ENCODE data around the gene TMED1.

TMED1 gene

DNA sequence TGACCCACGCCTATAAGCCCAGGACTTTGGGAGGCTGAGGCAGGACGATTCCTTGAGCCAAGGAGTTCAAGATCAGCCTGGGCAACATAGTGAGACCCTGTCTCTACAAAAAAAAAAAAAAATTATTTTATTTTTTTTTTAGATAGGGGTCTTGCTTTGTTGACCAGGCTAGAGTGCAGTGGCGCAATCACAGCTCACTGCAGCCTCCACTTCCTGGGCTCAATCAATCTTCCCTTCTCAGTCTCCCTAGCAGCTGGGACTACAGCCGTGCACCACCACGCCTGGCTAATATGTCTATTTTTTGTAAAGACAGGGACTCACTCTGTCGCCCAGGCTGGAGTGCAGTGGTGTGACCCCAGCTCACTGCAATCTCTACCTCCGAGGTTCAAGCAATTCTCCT lies 16.9 kb upstream of the TMED1 start:
- TF ChIP-seq TEAD4 (IDR thresholded peaks at IDR 0.05) = no peak
- TF ChIP-seq, protein P1, sequence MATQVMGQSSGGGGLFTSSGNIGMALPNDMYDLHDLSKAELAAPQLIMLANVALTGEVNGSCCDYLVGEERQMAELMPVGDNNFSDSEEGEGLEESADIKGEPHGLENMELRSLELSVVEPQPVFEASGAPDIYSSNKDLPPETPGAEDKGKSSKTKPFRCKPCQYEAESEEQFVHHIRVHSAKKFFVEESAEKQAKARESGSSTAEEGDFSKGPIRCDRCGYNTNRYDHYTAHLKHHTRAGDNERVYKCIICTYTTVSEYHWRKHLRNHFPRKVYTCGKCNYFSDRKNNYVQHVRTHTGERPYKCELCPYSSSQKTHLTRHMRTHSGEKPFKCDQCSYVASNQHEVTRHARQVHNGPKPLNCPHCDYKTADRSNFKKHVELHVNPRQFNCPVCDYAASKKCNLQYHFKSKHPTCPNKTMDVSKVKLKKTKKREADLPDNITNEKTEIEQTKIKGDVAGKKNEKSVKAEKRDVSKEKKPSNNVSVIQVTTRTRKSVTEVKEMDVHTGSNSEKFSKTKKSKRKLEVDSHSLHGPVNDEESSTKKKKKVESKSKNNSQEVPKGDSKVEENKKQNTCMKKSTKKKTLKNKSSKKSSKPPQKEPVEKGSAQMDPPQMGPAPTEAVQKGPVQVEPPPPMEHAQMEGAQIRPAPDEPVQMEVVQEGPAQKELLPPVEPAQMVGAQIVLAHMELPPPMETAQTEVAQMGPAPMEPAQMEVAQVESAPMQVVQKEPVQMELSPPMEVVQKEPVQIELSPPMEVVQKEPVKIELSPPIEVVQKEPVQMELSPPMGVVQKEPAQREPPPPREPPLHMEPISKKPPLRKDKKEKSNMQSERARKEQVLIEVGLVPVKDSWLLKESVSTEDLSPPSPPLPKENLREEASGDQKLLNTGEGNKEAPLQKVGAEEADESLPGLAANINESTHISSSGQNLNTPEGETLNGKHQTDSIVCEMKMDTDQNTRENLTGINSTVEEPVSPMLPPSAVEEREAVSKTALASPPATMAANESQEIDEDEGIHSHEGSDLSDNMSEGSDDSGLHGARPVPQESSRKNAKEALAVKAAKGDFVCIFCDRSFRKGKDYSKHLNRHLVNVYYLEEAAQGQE (IDR thresholded peaks at IDR 0.05; ENCODE audit: low read depth) = no peak
- no peak for TF ChIP-seq YY1 (IDR thresholded peaks at IDR 0.05; ENCODE audit: low read depth)
- TF ChIP-seq EP300 (IDR thresholded peaks at IDR 0.05; ENCODE audit: borderline replicate concordance) = no peak
- TF ChIP-seq NFIC (IDR thresholded peaks at IDR 0.05) = no peak
- TF ChIP-seq ZBTB7A (IDR thresholded peaks at IDR 0.05; ENCODE audit: low read depth) = no peak
- TF ChIP-seq, protein P2, sequence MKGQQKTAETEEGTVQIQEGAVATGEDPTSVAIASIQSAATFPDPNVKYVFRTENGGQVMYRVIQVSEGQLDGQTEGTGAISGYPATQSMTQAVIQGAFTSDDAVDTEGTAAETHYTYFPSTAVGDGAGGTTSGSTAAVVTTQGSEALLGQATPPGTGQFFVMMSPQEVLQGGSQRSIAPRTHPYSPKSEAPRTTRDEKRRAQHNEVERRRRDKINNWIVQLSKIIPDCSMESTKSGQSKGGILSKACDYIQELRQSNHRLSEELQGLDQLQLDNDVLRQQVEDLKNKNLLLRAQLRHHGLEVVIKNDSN (IDR thresholded peaks at IDR 0.05) = no peak
- no peak for TF ChIP-seq FOXM1 (IDR thresholded peaks at IDR 0.05; ENCODE audit: borderline replicate concordance, low read depth)
- TF ChIP-seq TCF12 (IDR thresholded peaks at IDR 0.05; ENCODE audit: low read depth) = no peak
- TF ChIP-seq, protein P3, sequence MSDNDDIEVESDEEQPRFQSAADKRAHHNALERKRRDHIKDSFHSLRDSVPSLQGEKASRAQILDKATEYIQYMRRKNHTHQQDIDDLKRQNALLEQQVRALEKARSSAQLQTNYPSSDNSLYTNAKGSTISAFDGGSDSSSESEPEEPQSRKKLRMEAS (IDR thresholded peaks at IDR 0.05) = no peak
- TF ChIP-seq CEBPB (IDR thresholded peaks at IDR 0.05) = no peak

DNA sequence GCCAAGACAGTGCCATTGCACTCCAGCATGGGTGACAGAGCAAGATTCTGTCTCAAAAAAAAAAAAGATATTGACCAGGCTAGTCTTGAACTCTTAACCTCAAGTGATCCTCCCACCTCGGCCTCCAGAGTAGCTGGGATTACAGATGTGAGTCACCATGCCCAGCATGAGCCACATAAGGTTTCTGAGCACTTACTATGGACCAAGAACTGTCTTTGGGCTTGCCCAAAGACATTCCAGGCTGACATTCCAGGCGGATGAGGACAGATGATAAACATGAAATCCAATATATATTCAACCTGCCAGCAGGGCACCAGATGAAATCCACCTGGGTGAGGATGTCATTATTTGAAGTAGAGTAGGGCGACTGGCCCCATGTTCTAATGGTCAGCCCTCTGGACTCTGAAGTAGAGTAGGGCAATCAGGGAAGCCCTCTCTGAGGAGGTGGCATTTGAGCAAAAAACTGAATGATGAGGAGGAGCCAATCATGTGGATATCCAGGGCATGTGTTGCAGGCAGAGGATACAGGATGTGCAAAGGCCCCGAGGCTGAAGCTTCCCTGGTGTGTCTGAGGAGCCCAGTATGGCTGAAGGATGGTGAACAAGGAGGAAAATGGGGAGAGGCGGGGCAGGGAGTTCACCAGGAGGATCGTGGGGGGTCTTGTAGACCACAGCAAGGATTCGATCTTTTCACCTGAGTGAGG lies 16.2 kb upstream of the TMED1 start:
- TF ChIP-seq TEAD4 (IDR thresholded peaks at IDR 0.05) = peak; percentile 70
- TF ChIP-seq, protein P1 (IDR thresholded peaks at IDR 0.05; ENCODE audit: low read depth) = no peak

DNA sequence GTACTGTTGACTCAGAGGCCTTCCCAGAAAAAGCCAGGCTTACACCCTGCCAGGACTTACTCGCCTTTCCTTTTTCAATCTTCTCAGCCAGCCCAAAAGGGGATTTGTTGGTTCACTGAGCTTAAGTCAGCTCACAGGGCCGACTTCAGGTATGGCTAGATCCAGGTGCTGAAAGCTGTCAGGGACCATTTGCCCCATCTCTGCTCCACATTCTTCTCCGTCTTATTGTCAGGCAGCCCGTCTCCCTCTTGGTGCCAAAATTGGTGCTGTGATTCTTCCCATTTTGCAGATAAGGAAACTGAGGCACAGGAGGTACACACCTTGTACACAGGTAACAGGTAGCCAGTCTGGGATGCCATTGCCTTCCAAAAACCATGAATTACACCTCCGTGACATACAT lies 14.6 kb upstream of the TMED1 start:
- TF ChIP-seq TAF1 (IDR thresholded peaks at IDR 0.05; ENCODE audit: low read depth) = no peak
- no peak for TF ChIP-seq EGR1 (IDR thresholded peaks at IDR 0.05)
- no peak for TF ChIP-seq YY1 (IDR thresholded peaks at IDR 0.05; ENCODE audit: low read depth)
- TF ChIP-seq, protein P1 (IDR thresholded peaks at IDR 0.05; ENCODE audit: low read depth) = no peak
- no peak for TF ChIP-seq EP300 (IDR thresholded peaks at IDR 0.05; ENCODE audit: borderline replicate concordance)
- TF ChIP-seq CREB1 (IDR thresholded peaks at IDR 0.05; ENCODE audit: low read depth) = no peak
- TF ChIP-seq ZBTB7A (IDR thresholded peaks at IDR 0.05; ENCODE audit: low read depth) = no peak
- TF ChIP-seq, protein P2 (IDR thresholded peaks at IDR 0.05) = no peak
- TF ChIP-seq CEBPB (IDR thresholded peaks at IDR 0.05) = no peak

DNA sequence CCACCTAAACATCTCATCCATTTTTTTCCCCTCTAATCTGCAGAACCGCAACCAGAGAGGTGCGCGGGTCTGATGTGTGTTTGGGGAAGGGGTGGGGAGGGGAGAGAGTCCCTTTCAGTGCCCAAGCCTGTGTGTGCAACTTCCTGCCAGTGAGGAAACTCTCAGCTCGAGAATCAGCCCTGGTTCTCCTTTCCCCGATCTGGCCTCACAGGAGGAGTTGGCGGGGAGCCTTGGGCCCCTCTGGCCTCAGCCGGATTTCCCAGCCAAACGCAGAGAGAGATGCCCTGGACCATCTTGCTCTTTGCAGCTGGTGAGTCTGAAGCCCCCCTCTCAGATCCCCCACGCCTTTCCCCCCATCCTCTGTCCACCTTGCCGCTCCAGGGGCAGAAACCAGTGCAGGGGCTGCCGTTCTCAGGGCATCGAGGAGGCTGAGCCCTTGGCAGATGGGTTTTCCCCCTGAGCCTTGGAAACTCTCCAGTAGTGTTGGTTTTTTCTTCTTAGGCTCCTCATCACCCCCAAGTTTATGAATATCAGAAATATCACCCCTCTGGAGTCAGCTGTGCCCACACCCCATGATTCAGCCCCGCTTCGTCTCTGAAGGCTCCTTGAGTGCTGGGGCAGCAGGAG lies 12.3 kb upstream of the TMED1 start, which contains the start of gene C19orf38:
TSS of gene C19orf38 (plus strand) at position 186 of the 627 bp plus-strand sequence. CDS start at position 280, 94 bp downstream.
- TF ChIP-seq TAF1 (IDR thresholded peaks at IDR 0.05; ENCODE audit: low read depth) = no peak
- TF ChIP-seq, protein P3 (IDR thresholded peaks at IDR 0.05) = no peak
- TF ChIP-seq CREB1 (IDR thresholded peaks at IDR 0.05; ENCODE audit: low read depth) = no peak
- no peak for TF ChIP-seq YY1 (IDR thresholded peaks at IDR 0.05; ENCODE audit: low read depth)
